GM12892 (cell line): ENCODE results near the gene PPM1B.

Experiments used
- POLR2A ChIP-seq: IDR thresholded peaks from 2 replicates; pipeline ENCODE4 v1.6.1; 2011; ENCODE audit warnings: low read depth, low read length, control low read depth
- POLR2AphosphoS5 ChIP-seq: IDR thresholded peaks from 2 replicates; pipeline ENCODE4 v1.6.1; 2011; ENCODE audit warnings: low read depth, low read length, control low read depth

GRCh38 chr2:44135771-44136170 lies 32.9 kb upstream of the PPM1B start:
- TF ChIP-seq POLR2AphosphoS5, result no peak
- no peak for TF ChIP-seq POLR2A
